Stimulated activated naive CD8-positive, alpha-beta T cell treated with anti-CD3 and anti-CD28 coated beads, Interleukin-15, Interleukin-2, amounts not matched to agents 100 ng/mL and 50 ng/mL, for 24 hours (primary cell): ENCODE measurements around the gene RALGPS1.

Experiments used
- H3K27ac Mint-ChIP-seq: one replicate; pipeline ENCODE4 v1.8.0; 2021; ENCODE audit warnings: mild to moderate bottlenecking, mixed read lengths
- H3K27me3 Mint-ChIP-seq: one replicate; pipeline ENCODE4 v1.8.0; 2021; ENCODE audit warnings: mixed read lengths
- H3K36me3 Mint-ChIP-seq: one replicate; pipeline ENCODE4 v1.8.0; 2021; ENCODE audit warnings: low read depth, mixed read lengths
- H3K4me1 Mint-ChIP-seq: one replicate; pipeline ENCODE4 v1.8.0; 2021; ENCODE audit warnings: low read depth, mixed read lengths
- H3K4me3 Mint-ChIP-seq: one replicate; pipeline ENCODE4 v1.8.0; 2021; ENCODE audit warnings: mild to moderate bottlenecking, mixed read lengths
- H3K9me3 Mint-ChIP-seq: one replicate; pipeline ENCODE4 v1.8.0; 2021; ENCODE audit warnings: mixed read lengths

Gene RALGPS1

DNA sequence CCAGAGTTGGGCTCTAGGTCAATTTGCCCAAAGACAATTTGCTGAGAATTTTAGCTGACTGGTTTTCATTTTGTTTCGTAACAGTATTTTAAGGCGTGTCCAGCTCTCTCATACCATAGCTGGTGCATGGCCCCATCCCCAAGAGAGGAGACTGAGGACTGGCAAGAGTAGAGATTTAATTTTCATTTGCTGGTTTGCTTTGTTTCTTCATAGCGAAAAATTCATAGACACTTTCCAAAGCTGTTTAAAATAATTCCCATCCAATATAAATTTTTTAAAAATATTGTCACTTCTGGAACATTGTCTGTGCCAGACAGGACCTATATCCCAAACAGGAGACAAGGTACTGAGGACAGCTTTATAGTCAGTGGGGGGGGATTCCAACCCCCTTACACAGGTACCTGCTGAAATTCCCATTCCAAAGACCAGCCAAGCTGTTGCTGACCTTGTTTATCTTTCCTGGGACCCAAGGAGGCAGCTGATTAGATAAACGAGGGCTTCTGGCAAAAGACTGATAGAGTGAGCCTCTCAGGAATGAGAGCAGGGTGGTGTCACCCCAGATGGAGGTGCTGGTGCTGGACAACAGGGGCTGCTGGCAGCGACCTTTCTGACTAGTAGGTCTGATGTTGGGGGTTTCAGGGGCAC lies 214.6 kb downstream of the RALGPS1 start:
- no peaks in the 10 kb centered on the region for H3K4me1 Mint-ChIP-seq
- H3K4me3 Mint-ChIP-seq, result no peak overlapping the region

DNA sequence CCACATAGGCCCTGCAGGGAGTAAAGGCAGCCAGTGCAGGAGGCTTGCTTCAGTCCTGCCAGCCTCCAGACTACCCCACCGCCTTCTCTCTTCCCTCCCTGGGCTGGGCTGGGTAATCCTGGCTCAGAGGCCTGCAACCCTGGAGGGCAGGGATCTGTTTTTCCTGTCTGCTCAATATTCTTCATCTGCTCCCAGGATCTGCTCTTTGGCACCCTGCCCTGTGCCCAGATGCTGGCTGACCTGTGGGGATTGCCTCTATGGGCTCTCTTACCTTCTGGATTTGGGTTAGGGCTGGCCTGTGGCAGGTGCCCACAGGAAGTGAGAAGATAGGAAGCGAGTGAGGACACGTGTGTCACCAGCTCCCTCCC lies 215.1 kb downstream of the RALGPS1 start:
- Mint-ChIP-seq H3K4me3 (no peak overlapping the region), H3K27ac (no peak overlapping the region), H3K4me1 (no peaks in the 10 kb centered on the region), H3K27me3 (peaks cover 11% of the 10 kb centered on the region), H3K36me3 (no peaks in the 10 kb centered on the region), H3K9me3 (no peaks in the 10 kb centered on the region)

More for the DNA sequence above, 214.6 kb downstream of the RALGPS1 start:
- Mint-ChIP-seq H3K9me3 (no peaks in the 10 kb centered on the region), H3K27me3 (peaks cover 11% of the 10 kb centered on the region), H3K27ac (no peak overlapping the region), H3K36me3 (no peaks in the 10 kb centered on the region)

DNA sequence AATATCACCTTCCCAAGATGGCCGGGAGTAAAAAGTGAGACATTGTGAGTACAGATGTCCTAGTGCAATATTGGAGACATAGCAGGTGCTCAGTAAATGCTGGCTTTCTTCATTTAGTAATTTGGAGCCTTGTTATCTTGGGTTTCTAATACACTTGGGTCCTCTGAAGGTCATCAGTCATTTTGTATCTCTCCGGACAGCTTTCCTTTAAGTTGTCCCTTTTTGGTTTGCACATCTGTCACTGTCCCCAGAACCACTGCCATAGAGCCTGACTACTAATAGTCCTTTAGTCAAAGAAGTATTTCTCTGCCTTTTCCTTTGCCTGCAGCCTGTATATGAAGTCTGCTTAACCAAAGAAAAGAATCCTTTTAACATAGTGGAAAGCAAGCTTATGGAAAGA lies 215.7 kb downstream of the RALGPS1 start:
- Mint-ChIP-seq H3K27ac (no peak overlapping the region), H3K27me3 (peaks cover 11% of the 10 kb centered on the region), H3K9me3 (no peaks in the 10 kb centered on the region), H3K4me1 (no peaks in the 10 kb centered on the region), H3K4me3 (no peak overlapping the region), H3K36me3 (no peaks in the 10 kb centered on the region)

DNA sequence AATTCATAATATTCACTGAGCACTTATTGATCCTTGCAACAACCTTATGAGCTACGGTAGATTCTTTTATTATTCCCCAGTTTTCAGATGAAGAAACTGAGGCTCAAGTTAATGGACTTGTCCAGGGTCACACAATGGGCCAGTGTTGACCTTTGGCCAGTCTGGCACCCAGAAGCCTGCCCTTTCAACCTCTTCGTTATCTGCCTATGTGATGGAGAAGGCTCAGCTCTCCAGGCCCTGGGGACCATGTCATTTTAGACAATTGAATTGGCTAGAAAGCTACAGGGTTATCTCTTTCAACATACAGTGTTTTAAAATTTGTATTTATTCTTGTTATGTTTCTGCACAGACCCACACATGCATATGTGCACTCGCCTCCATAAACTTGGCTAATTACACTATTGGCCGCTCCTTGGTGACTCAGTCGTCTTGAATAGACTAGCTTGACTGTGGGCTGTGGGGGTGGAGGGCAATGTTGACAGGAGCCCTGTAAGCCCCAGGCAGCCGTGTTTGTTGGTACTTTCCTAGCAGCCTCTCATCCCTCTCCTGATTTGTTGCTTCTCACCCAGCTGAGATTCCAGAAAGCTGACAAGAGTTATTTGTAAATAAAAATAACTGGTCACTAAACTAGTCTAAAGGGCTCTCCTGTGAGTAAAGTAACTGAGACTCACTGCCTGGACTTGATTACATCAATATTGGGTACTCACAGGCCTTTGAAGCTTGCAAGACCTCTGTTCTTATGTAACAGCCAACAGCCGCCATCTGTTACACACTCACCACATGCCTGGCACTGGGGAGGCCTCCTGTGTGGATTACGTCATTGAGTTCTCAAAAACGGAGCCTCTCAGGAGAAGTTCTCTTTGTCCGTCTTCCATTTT lies 216.3 kb downstream of the RALGPS1 start:
- Mint-ChIP-seq H3K27me3 (peaks cover 11% of the 10 kb centered on the region), H3K27ac (no peak overlapping the region), H3K9me3 (no peaks in the 10 kb centered on the region), H3K4me3 (no peak overlapping the region), H3K4me1 (no peaks in the 10 kb centered on the region), H3K36me3 (no peaks in the 10 kb centered on the region)

DNA sequence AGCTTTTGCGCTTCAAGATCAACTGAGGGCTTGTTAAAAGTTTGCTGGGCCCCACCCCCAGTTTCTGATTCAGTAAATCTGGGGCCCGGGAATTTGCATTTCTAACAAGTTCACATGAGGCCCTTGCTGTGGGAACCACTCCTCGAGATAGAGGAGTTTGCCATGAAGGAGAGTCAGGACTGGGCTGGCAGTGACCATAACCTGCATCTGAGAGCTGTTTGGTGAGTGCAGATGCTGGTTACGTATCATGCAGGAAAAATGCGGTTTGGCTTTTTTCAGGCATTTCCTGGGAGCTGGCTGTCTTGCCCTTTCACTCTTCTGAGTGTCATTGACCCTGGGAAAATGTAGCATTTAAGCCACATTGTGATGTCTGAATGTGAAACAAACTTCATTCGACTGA lies 217.3 kb downstream of the RALGPS1 start:
- Mint-ChIP-seq H3K27me3 (peaks cover 2% of the 10 kb centered on the region), H3K36me3 (no peaks in the 10 kb centered on the region), H3K9me3 (no peaks in the 10 kb centered on the region), H3K27ac (no peak overlapping the region), H3K4me3 (no peak overlapping the region), H3K4me1 (no peaks in the 10 kb centered on the region)

DNA sequence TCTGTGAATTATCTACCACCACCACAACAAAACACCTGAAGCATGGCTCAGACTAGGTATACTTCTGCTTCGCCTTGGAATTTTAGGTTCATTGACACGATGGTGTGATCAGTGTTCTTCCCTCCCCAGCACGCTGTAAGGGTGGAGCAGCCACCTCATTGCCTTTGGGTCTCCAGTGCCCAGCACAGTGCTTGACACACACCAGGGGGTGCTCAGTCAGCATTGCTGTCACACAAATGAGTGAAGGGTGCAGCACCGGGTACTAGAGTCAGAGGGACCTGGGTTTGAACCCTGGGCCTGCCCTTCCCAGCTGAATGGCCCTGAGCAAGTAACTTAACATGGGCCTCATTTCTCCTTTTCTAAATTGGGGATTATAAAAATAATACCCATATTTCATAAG lies 217.8 kb downstream of the RALGPS1 start:
- no peaks in the 10 kb centered on the region for H3K36me3 Mint-ChIP-seq
- H3K27ac Mint-ChIP-seq, result no peak overlapping the region
- no peaks in the 10 kb centered on the region for H3K9me3 Mint-ChIP-seq
- no peaks in the 10 kb centered on the region for H3K4me1 Mint-ChIP-seq
- H3K4me3 Mint-ChIP-seq, result no peak overlapping the region
- no peaks in the 10 kb centered on the region for H3K27me3 Mint-ChIP-seq

DNA sequence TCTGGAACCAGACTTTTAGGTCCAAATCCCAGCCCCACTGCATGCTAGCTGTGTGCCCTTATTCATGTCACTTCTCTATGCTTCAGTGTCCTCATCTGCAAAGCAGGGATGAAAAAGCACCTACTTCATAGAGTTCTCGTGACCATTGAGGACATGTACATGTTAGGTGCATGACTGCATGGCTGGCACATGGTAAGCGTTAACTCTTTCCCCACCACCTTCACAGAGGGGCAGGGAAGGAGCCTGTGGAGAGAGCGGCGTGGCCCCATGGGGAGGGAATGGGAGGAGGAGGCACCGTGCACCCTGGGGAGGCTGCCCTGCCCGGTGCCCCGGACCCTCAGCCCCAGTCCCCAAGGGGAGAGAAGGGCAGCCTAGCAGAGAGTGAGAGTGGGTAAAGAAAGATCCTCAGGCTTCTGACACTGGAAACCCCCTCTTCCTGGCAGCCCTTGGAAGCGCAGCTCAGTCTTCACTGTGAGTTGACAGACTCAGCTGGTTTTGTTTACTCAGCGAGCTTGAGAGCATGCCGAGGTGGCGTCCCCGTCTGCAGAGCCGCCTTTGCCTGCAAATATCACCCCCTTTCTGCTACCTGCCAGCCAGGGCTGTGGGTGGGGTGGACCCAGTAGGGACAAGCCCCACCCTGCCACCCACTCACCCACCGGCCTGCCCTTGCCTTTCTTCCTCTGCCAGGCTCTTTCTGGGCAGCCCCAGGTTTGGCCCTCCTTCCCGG lies 218.5 kb downstream of the RALGPS1 start:
- Mint-ChIP-seq H3K9me3 (no peaks in the 10 kb centered on the region), H3K4me3 (no peak overlapping the region), H3K27ac (no peak overlapping the region), H3K4me1 (no peaks in the 10 kb centered on the region), H3K27me3 (no peaks in the 10 kb centered on the region), H3K36me3 (no peaks in the 10 kb centered on the region)

DNA sequence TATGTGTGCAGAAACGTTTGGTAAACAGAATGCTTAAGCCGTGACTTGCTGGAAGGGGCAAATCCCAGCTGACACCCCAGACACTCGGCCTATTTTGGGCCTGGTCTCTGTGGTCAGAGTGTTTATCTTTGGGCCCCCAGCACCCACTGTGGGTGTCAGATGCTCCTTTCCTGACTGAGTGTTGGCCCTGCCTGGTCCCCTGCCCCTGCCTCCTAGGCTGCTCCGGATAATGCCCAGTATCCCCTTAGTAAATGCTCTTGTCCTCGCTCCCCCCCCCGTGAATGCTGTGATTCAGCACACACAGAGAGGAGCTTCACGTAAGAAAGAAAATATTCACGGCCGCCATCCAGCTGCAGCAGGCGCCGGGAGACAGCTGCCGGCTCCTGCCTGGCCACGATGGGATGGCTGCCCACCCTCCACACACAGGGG lies 219.2 kb downstream of the RALGPS1 start:
- Mint-ChIP-seq H3K27me3 (no peaks in the 10 kb centered on the region), H3K4me3 (no peak overlapping the region), H3K27ac (no peak overlapping the region), H3K9me3 (no peaks in the 10 kb centered on the region), H3K36me3 (no peaks in the 10 kb centered on the region), H3K4me1 (no peaks in the 10 kb centered on the region)

DNA sequence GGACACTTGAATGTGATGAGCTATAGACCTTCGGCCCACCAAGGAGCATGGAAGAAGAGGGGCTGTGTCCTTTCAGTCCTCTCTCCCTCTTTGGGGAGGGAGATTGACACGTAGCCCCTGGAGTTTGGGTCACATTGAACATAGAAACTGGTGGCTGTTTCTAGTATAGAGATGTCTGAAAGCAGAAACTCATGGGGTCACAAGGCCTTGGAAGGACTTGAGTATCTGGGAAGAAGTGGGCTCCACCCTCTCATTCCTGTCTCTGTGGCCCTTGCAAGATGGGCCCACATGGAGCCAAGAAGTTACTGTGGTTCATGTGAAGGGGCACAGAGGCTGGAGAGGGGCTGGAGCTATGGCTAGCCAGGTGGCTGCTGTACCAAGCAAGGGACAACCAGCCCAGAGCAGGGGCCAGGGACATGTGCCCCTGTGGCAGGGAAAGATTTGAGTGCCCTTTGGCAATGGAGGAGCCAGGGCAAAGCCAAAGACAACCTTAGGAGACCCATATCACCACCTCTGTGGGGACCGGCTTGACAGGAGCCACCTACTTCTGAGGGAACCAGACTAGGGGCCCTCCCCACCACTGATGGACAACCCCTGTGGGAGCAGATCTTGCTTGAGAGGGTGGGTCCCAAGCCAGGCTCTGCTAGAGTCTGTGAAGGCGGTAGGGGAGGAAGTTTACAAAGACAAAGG lies 220.6 kb downstream of the RALGPS1 start:
- H3K27me3 Mint-ChIP-seq, result no peaks in the 10 kb centered on the region
- H3K27ac Mint-ChIP-seq, result no peak overlapping the region
- no peaks in the 10 kb centered on the region for H3K9me3 Mint-ChIP-seq
- H3K36me3 Mint-ChIP-seq, result no peaks in the 10 kb centered on the region
- H3K4me3 Mint-ChIP-seq, result no peak overlapping the region
- no peaks in the 10 kb centered on the region for H3K4me1 Mint-ChIP-seq

DNA sequence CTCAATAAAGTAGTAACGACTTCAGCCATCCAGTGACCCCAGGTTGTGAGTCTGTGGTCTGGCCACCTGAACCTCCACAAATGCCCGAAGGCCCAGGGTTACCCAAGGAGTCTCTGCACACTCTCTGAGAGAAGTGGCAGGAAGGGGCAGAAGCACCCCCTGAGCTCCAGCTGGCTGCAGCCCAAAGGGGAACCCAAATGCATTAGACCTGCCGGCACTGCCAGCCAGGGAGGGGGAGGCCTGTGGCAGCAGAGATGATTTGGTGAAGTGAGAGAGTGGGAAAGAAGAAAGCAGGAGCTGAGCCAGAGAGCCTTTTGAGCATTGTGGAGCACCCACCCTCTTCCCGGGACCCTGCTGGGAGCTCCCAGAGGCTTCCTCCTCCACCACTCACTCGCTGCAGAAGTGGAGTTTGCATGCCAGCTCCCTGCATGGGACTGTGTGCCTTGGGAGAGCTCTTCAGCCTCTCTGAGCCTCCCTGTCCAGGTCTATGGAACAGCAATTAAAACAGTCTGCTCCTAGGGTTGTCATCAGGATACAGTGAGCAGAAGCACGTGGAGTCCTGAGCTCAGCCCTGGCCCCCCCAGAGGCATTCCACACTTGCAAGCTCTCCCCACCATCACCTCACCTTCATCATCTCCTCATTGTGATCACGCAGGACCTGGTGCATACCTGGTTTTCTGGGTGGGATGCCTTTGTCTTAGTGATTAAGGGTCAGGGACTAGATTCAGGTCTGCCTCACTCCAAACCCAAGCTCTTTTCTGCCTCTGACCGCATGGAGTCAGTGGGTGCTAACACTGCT lies 221.7 kb downstream of the RALGPS1 start:
- H3K27ac Mint-ChIP-seq, result no peak overlapping the region

DNA sequence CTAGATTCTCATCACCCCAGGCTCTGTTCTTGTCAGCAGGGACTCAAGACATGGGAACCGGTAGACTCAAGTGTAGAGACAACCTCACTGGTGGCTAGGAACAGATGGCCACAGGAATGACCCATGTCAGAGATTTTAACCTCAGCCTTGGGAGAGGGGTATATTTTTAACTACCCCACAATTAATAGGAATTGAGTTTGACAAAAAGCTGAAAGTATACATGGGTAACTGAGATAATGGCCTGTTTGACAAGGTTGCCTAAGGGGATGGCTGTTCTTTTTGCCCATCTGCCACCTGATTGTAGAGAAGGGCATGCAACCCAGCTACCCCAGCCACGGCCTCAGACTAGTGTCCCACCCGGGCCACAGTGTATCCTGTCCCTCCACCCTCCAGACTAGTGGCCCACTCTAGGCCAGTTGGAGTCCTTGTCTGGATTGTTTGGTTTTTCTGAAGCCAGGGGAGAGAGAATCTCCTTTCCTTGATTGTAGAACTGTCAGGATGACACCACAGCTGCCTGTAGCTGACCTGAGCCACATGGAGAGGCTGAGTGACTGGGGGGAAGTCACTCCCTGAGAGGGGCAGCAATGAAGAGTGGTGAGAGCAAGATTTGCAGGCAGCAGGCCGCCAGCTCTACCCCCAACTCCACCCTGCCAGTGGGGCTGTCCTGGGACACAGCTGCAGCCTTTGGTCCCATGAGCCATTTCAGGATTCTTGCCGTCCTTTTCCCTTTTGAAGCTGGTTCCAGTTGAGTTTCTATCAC lies 222.5 kb downstream of the RALGPS1 start:
- H3K27ac Mint-ChIP-seq, result no peak overlapping the region
- H3K9me3 Mint-ChIP-seq, result no peaks in the 10 kb centered on the region
- H3K4me3 Mint-ChIP-seq, result no peak overlapping the region
- H3K4me1 Mint-ChIP-seq, result no peaks in the 10 kb centered on the region
- no peaks in the 10 kb centered on the region for H3K27me3 Mint-ChIP-seq
- no peaks in the 10 kb centered on the region for H3K36me3 Mint-ChIP-seq

More for the DNA sequence above, 221.7 kb downstream of the RALGPS1 start:
- no peaks in the 10 kb centered on the region for H3K36me3 Mint-ChIP-seq
- H3K9me3 Mint-ChIP-seq, result no peaks in the 10 kb centered on the region
- H3K4me3 Mint-ChIP-seq, result no peak overlapping the region
- H3K27me3 Mint-ChIP-seq, result no peaks in the 10 kb centered on the region
- no peaks in the 10 kb centered on the region for H3K4me1 Mint-ChIP-seq

DNA sequence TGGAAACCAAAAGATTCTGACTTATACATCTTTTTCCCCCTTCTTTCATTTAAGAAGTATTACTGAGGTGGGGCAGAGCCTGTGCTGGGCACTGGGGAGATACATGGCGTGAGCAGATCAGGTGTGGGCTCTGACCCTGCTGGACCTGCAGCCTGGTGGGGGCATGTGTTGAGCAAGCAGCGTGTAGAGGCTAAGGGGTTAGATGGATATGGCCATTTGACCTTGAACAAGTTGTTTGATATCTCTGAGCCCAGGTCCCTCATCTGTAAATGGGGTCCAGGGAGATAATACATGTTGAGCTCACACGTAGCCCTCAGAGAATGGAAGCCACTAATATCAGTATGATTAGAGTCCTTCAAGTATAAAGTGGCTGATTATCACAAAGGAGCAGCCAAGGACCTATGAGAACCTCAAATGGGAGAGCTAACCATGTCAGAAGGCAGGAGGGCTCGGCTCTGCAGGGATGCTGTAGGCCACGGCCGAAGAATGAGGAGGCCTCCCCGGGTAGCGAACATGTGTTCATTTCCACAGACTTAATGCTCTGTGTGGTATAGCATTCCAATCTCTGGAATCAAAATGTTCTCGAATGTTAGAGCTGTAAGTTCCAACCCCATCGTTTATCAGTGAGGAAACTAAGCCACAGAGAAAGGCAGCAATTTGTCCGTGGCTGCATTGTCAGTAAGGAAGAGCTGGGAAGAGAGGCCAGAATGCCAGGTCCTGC lies 223.2 kb downstream of the RALGPS1 start:
- no peaks in the 10 kb centered on the region for H3K9me3 Mint-ChIP-seq

DNA sequence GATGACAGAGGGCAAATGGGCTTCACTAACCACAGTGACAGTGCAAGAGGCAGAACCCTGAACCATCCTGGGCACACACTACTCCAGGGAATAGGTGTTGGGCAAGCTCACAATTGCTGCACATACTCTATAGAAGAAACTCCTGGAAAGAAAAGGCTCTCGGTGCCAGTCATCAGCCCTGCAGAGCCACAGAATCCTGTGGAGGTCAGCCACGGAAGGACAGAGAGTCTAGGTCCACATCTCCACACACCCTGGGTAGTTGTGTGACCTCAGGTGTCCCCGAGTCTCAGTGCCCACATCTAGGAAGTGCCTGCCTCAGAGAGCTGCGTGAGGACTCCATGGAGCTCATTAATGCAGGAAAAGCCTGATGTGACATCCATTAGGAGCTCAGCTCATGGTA lies 223.9 kb downstream of the RALGPS1 start:
- Mint-ChIP-seq H3K4me1 (no peaks in the 10 kb centered on the region), H3K27me3 (no peaks in the 10 kb centered on the region), H3K4me3 (no peak overlapping the region), H3K36me3 (no peaks in the 10 kb centered on the region), H3K9me3 (no peaks in the 10 kb centered on the region), H3K27ac (no peak overlapping the region)

More for the DNA sequence above, 223.2 kb downstream of the RALGPS1 start:
- Mint-ChIP-seq H3K4me1 (no peaks in the 10 kb centered on the region), H3K4me3 (no peak overlapping the region), H3K36me3 (no peaks in the 10 kb centered on the region), H3K27ac (no peak overlapping the region), H3K27me3 (no peaks in the 10 kb centered on the region)
